Gastroesophageal sphincter (tissue), 3 donors: ENCODE data around the gene CIB2.

Source experiments
- EP300 ChIP-seq: sonication (generic); formaldehyde crosslinking; IDR thresholded peaks from one replicate; pipeline ENCODE4 v1.6.1; 2017; ENCODE audit warnings: antibody characterized with exemption, mild to moderate bottlenecking
- POLR2A ChIP-seq, 2 donors: fragments of 450-650 bp; IDR thresholded peaks; one replicate each; pipeline ENCODE4 v1.6.1; 2017; ENCODE audit warnings: antibody characterized with exemption in 2 of 2, mild to moderate bottlenecking in 2 of 2, moderate library complexity in 1 of 2
- POLR2AphosphoS5 ChIP-seq: sonication (generic); formaldehyde crosslinking; IDR thresholded peaks from one replicate; pipeline ENCODE4 v1.6.1; 2017; ENCODE audit warnings: antibody characterized with exemption
- TF ChIP-seq, protein P1 (sequence below), 4 experiments: fragments of 200-600 bp in 2 of 4; fragments of 450-650 bp in 2 of 4; sonication (generic) in 1 of 4; IDR thresholded peaks; one replicate each; pipeline ENCODE4 v1.5.1; 2017 to 2019; ENCODE audit warnings: antibody characterized with exemption in 4 of 4, mild to moderate bottlenecking in 2 of 4, moderate library complexity in 2 of 4

GRCh38 chr15:78083186-78083585, 48.1 kb downstream of the CIB2 start:
- TF ChIP-seq, protein P1, sequence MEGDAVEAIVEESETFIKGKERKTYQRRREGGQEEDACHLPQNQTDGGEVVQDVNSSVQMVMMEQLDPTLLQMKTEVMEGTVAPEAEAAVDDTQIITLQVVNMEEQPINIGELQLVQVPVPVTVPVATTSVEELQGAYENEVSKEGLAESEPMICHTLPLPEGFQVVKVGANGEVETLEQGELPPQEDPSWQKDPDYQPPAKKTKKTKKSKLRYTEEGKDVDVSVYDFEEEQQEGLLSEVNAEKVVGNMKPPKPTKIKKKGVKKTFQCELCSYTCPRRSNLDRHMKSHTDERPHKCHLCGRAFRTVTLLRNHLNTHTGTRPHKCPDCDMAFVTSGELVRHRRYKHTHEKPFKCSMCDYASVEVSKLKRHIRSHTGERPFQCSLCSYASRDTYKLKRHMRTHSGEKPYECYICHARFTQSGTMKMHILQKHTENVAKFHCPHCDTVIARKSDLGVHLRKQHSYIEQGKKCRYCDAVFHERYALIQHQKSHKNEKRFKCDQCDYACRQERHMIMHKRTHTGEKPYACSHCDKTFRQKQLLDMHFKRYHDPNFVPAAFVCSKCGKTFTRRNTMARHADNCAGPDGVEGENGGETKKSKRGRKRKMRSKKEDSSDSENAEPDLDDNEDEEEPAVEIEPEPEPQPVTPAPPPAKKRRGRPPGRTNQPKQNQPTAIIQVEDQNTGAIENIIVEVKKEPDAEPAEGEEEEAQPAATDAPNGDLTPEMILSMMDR (IDR thresholded peaks at IDR 0.05) = no peak
- TF ChIP-seq EP300 (no peak), POLR2A (IDR thresholded peaks at IDR 0.05) (no peak), POLR2AphosphoS5 (no peak)
